ENCODE data around the gene MYO1C. TPM values are rescaled to one million over a fixed set of nuclear protein-coding genes. Genes with fewer than 3 reads are reported as not detected.
"Not testable (repeated sequence)": the region's sequence is repeated elsewhere in the genome, so short reads cannot be mapped to it uniquely, and the experiment has no call there.

MYO1C gene
- total RNA-seq, 2 donors from 2014 or later = 94.4 to 120 TPM

GRCh38 chr17:1512351-1512750 lies 19.9 kb upstream of the MYO1C start:
- Histone ChIP-seq H3K27ac (peak overlapping the region; percentile 7 to 55), H3K36me3 (peaks cover 0 to 4% of the 10 kb centered on the region in 2 donors)

GRCh38 chr17:1511756-1512321 lies 19.4 kb upstream of the MYO1C start:
- Histone ChIP-seq H3K27me3 (replicated peaks; ENCODE audit: insufficient read depth) (no peaks in the 10 kb centered on the region), H3K27ac (peak overlapping the region; percentile 7 to 55), H3K9me3 (no peaks in the 10 kb centered on the region), H3K4me1 (replicated peaks) (peaks cover 10% of the 10 kb centered on the region), H3K36me3 (peaks cover 0 to 4% of the 10 kb centered on the region in 2 donors), H3K4me3 (no peak overlapping the region)
- whole genome bisulfite sequencing = 46% methylated on average over 7 of the region's 7 CpGs
- DNase-seq (ENCODE audit: low spot score) = peak; percentile 70
- intact Hi-C loops (cut with DNase I) = loop anchor here (10.0 kb wide), 1 partner anchor 57 kb away; the partner anchor contains the start of gene CRK
- TF ChIP-seq POLR2A (IDR thresholded peaks at IDR 0.05) (no peak), POLR2AphosphoS5 (IDR thresholded peaks at IDR 0.05) (peak; percentile 52)

More at GRCh38 chr17:1512351-1512750, 19.9 kb upstream of the MYO1C start:
- WGBS = 93% methylated on average over 2 of the region's 2 CpGs
- no peak for DNase-seq (ENCODE audit: low spot score)
- intact Hi-C loops (cut with DNase I) = loop anchor here (10.0 kb wide), 1 partner anchor 58 kb away; the partner anchor contains the start of gene CRK
- H3K9me3 ChIP-seq = no peaks in the 10 kb centered on the region
- TF ChIP-seq POLR2AphosphoS5 (IDR thresholded peaks at IDR 0.05) = no peak
- TF ChIP-seq, protein P1, sequence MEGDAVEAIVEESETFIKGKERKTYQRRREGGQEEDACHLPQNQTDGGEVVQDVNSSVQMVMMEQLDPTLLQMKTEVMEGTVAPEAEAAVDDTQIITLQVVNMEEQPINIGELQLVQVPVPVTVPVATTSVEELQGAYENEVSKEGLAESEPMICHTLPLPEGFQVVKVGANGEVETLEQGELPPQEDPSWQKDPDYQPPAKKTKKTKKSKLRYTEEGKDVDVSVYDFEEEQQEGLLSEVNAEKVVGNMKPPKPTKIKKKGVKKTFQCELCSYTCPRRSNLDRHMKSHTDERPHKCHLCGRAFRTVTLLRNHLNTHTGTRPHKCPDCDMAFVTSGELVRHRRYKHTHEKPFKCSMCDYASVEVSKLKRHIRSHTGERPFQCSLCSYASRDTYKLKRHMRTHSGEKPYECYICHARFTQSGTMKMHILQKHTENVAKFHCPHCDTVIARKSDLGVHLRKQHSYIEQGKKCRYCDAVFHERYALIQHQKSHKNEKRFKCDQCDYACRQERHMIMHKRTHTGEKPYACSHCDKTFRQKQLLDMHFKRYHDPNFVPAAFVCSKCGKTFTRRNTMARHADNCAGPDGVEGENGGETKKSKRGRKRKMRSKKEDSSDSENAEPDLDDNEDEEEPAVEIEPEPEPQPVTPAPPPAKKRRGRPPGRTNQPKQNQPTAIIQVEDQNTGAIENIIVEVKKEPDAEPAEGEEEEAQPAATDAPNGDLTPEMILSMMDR (IDR thresholded peaks at IDR 0.05) = no peak
- no peak for TF ChIP-seq POLR2A (IDR thresholded peaks at IDR 0.05)
- no peak overlapping the region for H3K4me3 ChIP-seq
- H3K4me1 ChIP-seq (replicated peaks) = peaks cover 10% of the 10 kb centered on the region
- H3K27me3 ChIP-seq (replicated peaks; ENCODE audit: insufficient read depth) = no peaks in the 10 kb centered on the region

- Histone ChIP-seq H3K27ac (peak overlapping the region; percentile 7 to 55), H3K4me3 (no peak overlapping the region), H3K36me3 (peaks cover 0 to 4% of the 10 kb centered on the region in 2 donors), H3K9me3 (no peaks in the 10 kb centered on the region), H3K4me1 (replicated peaks) (peaks cover 10% of the 10 kb centered on the region), H3K27me3 (replicated peaks; ENCODE audit: insufficient read depth) (no peaks in the 10 kb centered on the region)
- DNase-seq (ENCODE audit: low spot score) = peak; percentile 52
- intact Hi-C loops (cut with DNase I) = loop anchor here (10.0 kb wide), 1 partner anchor 56 kb away; the partner anchor contains the start of gene CRK
- TF ChIP-seq, protein P1 (IDR thresholded peaks at IDR 0.05) = no peak
- peak; percentile 70 for TF ChIP-seq POLR2AphosphoS5 (IDR thresholded peaks at IDR 0.05)
- 32% methylated on average over 11 of the region's 11 CpGs for WGBS
Observed at GRCh38 chr17:1511290-1511689, 18.8 kb upstream of the MYO1C start.

- Histone ChIP-seq H3K4me3 (no peak overlapping the region), H3K4me1 (replicated peaks) (peaks cover 10% of the 10 kb centered on the region), H3K27ac (no peak overlapping the region), H3K36me3 (peaks cover 0 to 4% of the 10 kb centered on the region in 2 donors), H3K27me3 (replicated peaks; ENCODE audit: insufficient read depth) (no peaks in the 10 kb centered on the region), H3K9me3 (no peaks in the 10 kb centered on the region)
- TF ChIP-seq, protein P1 (IDR thresholded peaks at IDR 0.05) = no peak
- TF ChIP-seq POLR2AphosphoS5 (IDR thresholded peaks at IDR 0.05) (no peak), POLR2A (IDR thresholded peaks at IDR 0.05) (no peak)
- DNase-seq (ENCODE audit: low spot score) = no peak
- WGBS = 77% methylated on average over 7 of the region's 7 CpGs
- intact Hi-C loops (cut with DNase I) = no loop called here
Observed at GRCh38 chr17:1509290-1509881, 16.9 kb upstream of the MYO1C start.

- H3K4me1 ChIP-seq (replicated peaks) = peaks cover 10% of the 10 kb centered on the region
- intact Hi-C loops (cut with DNase I); H3K27ac ChIP-seq; DNase-seq (ENCODE audit: low spot score); H3K4me3 ChIP-seq; H3K9me3 ChIP-seq; H3K36me3 ChIP-seq; H3K27me3 ChIP-seq (replicated peaks; ENCODE audit: insufficient read depth): not testable (repeated sequence)
- WGBS = 89% methylated on average over 23 of the region's 25 CpGs
Observed at GRCh38 chr17:1508709-1509108, 16.2 kb upstream of the MYO1C start.
